ENCODE measurements around the gene NDUFA6.
A peak's percentile ranks its signal among the peaks of the same experiment; 100 is the strongest.
"Not testable (repeated sequence)": the region's sequence is repeated elsewhere in the genome, so short reads cannot be mapped to it uniquely, and the experiment has no call there.

NDUFA6 gene

GRCh38 chr22:42090596-42091454 is at the start of gene NDUFA6:
NDUFA6 (minus strand) TSS chr22:42090772; CDS start chr22:42090744, 28 bp downstream.
- DNase-seq, result peak; percentile 99

GRCh38 chr22:42140153-42140552 is 49.6 kb upstream of the NDUFA6 start:
- DNase-seq, result not testable (repeated sequence)

- DNase-seq, result not testable (repeated sequence)
Observed at GRCh38 chr22:42139508-42139907, 48.9 kb upstream of the NDUFA6 start.

- DNase-seq, result no peak
Observed at GRCh38 chr22:42138972-42139371, 48.4 kb upstream of the NDUFA6 start.

GRCh38 chr22:42138122-42138770 is 47.7 kb upstream of the NDUFA6 start:
- no peak for DNase-seq

- not testable (repeated sequence) for DNase-seq
Observed at GRCh38 chr22:42135688-42136087, 45.1 kb upstream of the NDUFA6 start.

- DNase-seq, result no peak
Observed at GRCh38 chr22:42134100-42135020, 43.8 kb upstream of the NDUFA6 start.

GRCh38 chr22:42132457-42132856 is 41.9 kb upstream of the NDUFA6 start:
- no peak for DNase-seq

GRCh38 chr22:42131562-42131961 is 41.0 kb upstream of the NDUFA6 start:
- DNase-seq, result no peak

GRCh38 chr22:42130639-42131431 is 40.3 kb upstream of the NDUFA6 start, which contains the start of gene CYP2D6:
CYP2D6 (minus strand) TSS chr22:42130810; CDS start chr22:42130791, 19 bp downstream.
- not testable (repeated sequence) for DNase-seq

GRCh38 chr22:42130182-42130581 is 39.6 kb upstream of the NDUFA6 start:
- not testable (repeated sequence) for DNase-seq

GRCh38 chr22:42128776-42129694 is 38.5 kb upstream of the NDUFA6 start:
- DNase-seq, result not testable (repeated sequence)

- DNase-seq, result not testable (repeated sequence)
Observed at GRCh38 chr22:42128007-42128406, 37.4 kb upstream of the NDUFA6 start.

- no peak for DNase-seq
Observed at GRCh38 chr22:42127606-42128005, 37.0 kb upstream of the NDUFA6 start.

- DNase-seq, result not testable (repeated sequence)
Observed at GRCh38 chr22:42123529-42123928, 33.0 kb upstream of the NDUFA6 start.

GRCh38 chr22:42120231-42121021 is 29.9 kb upstream of the NDUFA6 start:
- DNase-seq, result peak; percentile 44

GRCh38 chr22:42116848-42117424 is 26.4 kb upstream of the NDUFA6 start:
- no peak for DNase-seq

GRCh38 chr22:42115420-42115830 is 24.9 kb upstream of the NDUFA6 start:
- DNase-seq, result not testable (repeated sequence)

GRCh38 chr22:42114721-42115120 is 24.1 kb upstream of the NDUFA6 start:
- no peak for DNase-seq

GRCh38 chr22:42112793-42113192 is 22.2 kb upstream of the NDUFA6 start:
- DNase-seq, result not testable (repeated sequence)
